Measurements from ENCODE around the gene FAM43B.

Gene FAM43B

DNA sequence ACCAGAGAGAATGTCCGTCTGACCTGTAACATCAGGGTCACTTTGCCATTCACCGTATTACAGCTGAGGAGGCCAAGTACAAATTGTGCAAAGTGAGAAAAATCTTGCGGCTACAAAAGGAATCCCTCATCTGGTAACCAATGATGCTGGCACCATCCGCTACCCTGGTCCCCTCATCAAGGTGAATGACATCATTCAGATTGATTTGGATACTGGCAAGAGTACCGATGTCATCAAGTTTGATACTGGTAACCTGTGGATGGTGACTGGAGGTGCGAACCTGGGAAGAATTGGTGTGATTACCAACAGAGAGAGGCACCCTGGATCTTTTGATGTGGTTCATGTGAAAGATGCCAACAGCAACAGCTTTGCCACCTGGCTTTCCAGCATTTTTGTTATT, 26.1 kb upstream of the FAM43B start:
- Histone ChIP-seq H3K79me2 (ENCODE audit: control insufficient read depth, insufficient read depth, low read length, poor library complexity) (no peaks in the 10 kb centered on the region), H3K79me1 (ENCODE audit: low read length) (no peaks in the 10 kb centered on the region), H2BK5ac (ENCODE audit: low read depth, low read length, poor library complexity) (no peak overlapping the region), H3K4ac (ENCODE audit: low read depth, low read length) (no peak overlapping the region), H3K36me3 (ENCODE audit: control insufficient read depth in 1 of 2, insufficient read depth in 2 of 2, low read length in 2 of 2) (no peaks in the 10 kb centered on the region), H3K14ac (ENCODE audit: low read length) (no peak overlapping the region), H3K4me2 (ENCODE audit: low read length) (no peak overlapping the region), H2BK120ac (ENCODE audit: insufficient read depth, low read length, poor library complexity) (no peak overlapping the region), H4K8ac (ENCODE audit: low read depth, low read length) (no peak overlapping the region), H3K27ac (ENCODE audit: low read depth, low read length) (no peak overlapping the region), H2AFZ (ENCODE audit: insufficient read depth, low read length, poor library complexity) (no peak overlapping the region), H2AK5ac (ENCODE audit: low read length) (no peak overlapping the region), H3K18ac (ENCODE audit: low read length) (no peak overlapping the region), H2BK12ac (ENCODE audit: low read length) (no peak overlapping the region), H3K9ac (ENCODE audit: low read length) (no peak overlapping the region), H4K91ac (ENCODE audit: low read depth, low read length) (no peak overlapping the region), H3K4me3 (ENCODE audit: low read depth, low read length) (no peak overlapping the region), H4K12ac (ENCODE audit: low read depth, low read length) (no peak overlapping the region), H3K23ac (ENCODE audit: low read length) (no peak overlapping the region), H3K9me3 (ENCODE audit: insufficient read depth, low read depth, low read length) (no peaks in the 10 kb centered on the region), H3K4me1 (ENCODE audit: control insufficient read depth in 1 of 2, insufficient read depth in 2 of 2, low read length in 2 of 2) (no peaks in the 10 kb centered on the region), H3K27me3 (ENCODE audit: insufficient read depth, low read length) (no peaks in the 10 kb centered on the region)
- DNase-seq = no peak
- WGBS (ENCODE audit: extremely low coverage, insufficient coverage, insufficient read length) = no CpG with 5 or more reads among the region's 6 CpGs

DNA sequence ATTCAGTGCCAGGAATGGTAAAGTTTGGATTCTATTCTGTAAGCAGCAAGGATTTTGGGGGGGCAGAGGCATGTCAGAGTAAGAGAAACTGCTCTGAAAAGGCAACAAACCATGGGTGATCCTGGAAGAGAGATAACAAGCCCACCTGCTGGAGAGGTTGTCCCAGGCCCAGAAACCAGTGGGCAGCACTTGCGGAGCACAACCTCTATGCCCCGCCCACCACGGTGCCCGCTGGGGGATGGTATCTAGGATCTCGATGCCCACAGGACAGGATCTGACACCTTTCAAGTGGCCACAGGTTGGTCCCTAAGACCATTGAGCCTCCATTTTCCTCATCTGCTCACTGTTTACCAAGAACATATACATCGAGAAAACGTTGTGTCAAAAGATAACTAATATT, 24.2 kb upstream of the FAM43B start:
- Histone ChIP-seq H3K36me3 (ENCODE audit: control insufficient read depth in 1 of 2, insufficient read depth in 2 of 2, low read length in 2 of 2) (no peaks in the 10 kb centered on the region), H4K12ac (ENCODE audit: low read depth, low read length) (no peak overlapping the region), H2AK5ac (ENCODE audit: low read length) (no peak overlapping the region), H2BK120ac (ENCODE audit: insufficient read depth, low read length, poor library complexity) (no peak overlapping the region), H3K4ac (ENCODE audit: low read depth, low read length) (no peak overlapping the region), H3K9me3 (ENCODE audit: insufficient read depth, low read depth, low read length) (no peaks in the 10 kb centered on the region), H4K91ac (ENCODE audit: low read depth, low read length) (no peak overlapping the region), H3K27ac (ENCODE audit: low read depth, low read length) (no peak overlapping the region), H3K18ac (ENCODE audit: low read length) (no peak overlapping the region), H3K79me2 (ENCODE audit: control insufficient read depth, insufficient read depth, low read length, poor library complexity) (no peaks in the 10 kb centered on the region), H3K27me3 (ENCODE audit: insufficient read depth, low read length) (no peaks in the 10 kb centered on the region), H3K14ac (ENCODE audit: low read length) (no peak overlapping the region), H3K79me1 (ENCODE audit: low read length) (no peaks in the 10 kb centered on the region), H2AFZ (ENCODE audit: insufficient read depth, low read length, poor library complexity) (no peak overlapping the region), H2BK12ac (ENCODE audit: low read length) (no peak overlapping the region), H3K23ac (ENCODE audit: low read length) (no peak overlapping the region), H3K4me1 (ENCODE audit: control insufficient read depth in 1 of 2, insufficient read depth in 2 of 2, low read length in 2 of 2) (no peaks in the 10 kb centered on the region), H4K8ac (ENCODE audit: low read depth, low read length) (no peak overlapping the region), H2BK5ac (ENCODE audit: low read depth, low read length, poor library complexity) (no peak overlapping the region), H3K4me2 (ENCODE audit: low read length) (no peak overlapping the region), H3K9ac (ENCODE audit: low read length) (no peak overlapping the region), H3K4me3 (ENCODE audit: low read depth, low read length) (no peak overlapping the region)
- WGBS (ENCODE audit: extremely low coverage, insufficient coverage, insufficient read length) = no CpG with 5 or more reads among the region's 7 CpGs
- DNase-seq = no peak

DNA sequence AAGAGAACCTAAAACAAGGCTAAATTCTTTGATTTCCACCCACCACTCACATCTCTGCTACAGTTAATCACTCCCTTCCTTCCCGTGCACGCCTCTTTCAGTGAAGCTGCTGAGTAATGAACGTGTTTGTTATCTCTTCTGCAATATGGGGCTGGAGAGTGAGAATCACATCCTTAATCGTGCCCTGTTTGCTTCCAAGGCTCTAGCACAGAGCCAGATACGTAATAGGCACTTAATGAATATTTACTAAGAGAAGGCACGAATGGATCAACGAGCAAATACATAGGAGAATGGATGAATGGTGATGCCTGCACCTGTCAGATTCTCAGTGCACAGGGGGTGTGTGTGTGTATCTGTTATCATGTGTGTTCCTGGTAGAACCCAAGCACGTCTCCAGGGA, 22.1 kb upstream of the FAM43B start:
- H3K9me3 ChIP-seq (ENCODE audit: insufficient read depth, low read depth, low read length) = no peaks in the 10 kb centered on the region
- H3K4ac ChIP-seq (ENCODE audit: low read depth, low read length) = no peak overlapping the region
- no peaks in the 10 kb centered on the region for H3K79me1 ChIP-seq (ENCODE audit: low read length)
- H2AFZ ChIP-seq (ENCODE audit: insufficient read depth, low read length, poor library complexity) = no peak overlapping the region
- no peaks in the 10 kb centered on the region for H3K27me3 ChIP-seq (ENCODE audit: insufficient read depth, low read length)
- H3K36me3 ChIP-seq (ENCODE audit: control insufficient read depth in 1 of 2, insufficient read depth in 2 of 2, low read length in 2 of 2) = no peaks in the 10 kb centered on the region
- no CpG with 5 or more reads among the region's 8 CpGs for WGBS (ENCODE audit: extremely low coverage, insufficient coverage, insufficient read length)
- H3K23ac ChIP-seq (ENCODE audit: low read length) = no peak overlapping the region
- H3K79me2 ChIP-seq (ENCODE audit: control insufficient read depth, insufficient read depth, low read length, poor library complexity) = no peaks in the 10 kb centered on the region
- no peak overlapping the region for H4K12ac ChIP-seq (ENCODE audit: low read depth, low read length)
- H4K91ac ChIP-seq (ENCODE audit: low read depth, low read length) = no peak overlapping the region
- DNase-seq = peak; percentile 39 to 60
- H2BK5ac ChIP-seq (ENCODE audit: low read depth, low read length, poor library complexity) = no peak overlapping the region
- H3K4me1 ChIP-seq (ENCODE audit: control insufficient read depth in 1 of 2, insufficient read depth in 2 of 2, low read length in 2 of 2) = no peaks in the 10 kb centered on the region
- no peak overlapping the region for H2BK12ac ChIP-seq (ENCODE audit: low read length)
- H3K4me3 ChIP-seq (ENCODE audit: low read depth, low read length) = no peak overlapping the region
- H2AK5ac ChIP-seq (ENCODE audit: low read length) = no peak overlapping the region
- H3K14ac ChIP-seq (ENCODE audit: low read length) = no peak overlapping the region
- H4K8ac ChIP-seq (ENCODE audit: low read depth, low read length) = no peak overlapping the region
- peak overlapping the region; percentile 37 for H3K9ac ChIP-seq (ENCODE audit: low read length)
- no peak overlapping the region for H2BK120ac ChIP-seq (ENCODE audit: insufficient read depth, low read length, poor library complexity)
- no peak overlapping the region for H3K18ac ChIP-seq (ENCODE audit: low read length)
- no peak overlapping the region for H3K27ac ChIP-seq (ENCODE audit: low read depth, low read length)
- no peak overlapping the region for H3K4me2 ChIP-seq (ENCODE audit: low read length)

DNA sequence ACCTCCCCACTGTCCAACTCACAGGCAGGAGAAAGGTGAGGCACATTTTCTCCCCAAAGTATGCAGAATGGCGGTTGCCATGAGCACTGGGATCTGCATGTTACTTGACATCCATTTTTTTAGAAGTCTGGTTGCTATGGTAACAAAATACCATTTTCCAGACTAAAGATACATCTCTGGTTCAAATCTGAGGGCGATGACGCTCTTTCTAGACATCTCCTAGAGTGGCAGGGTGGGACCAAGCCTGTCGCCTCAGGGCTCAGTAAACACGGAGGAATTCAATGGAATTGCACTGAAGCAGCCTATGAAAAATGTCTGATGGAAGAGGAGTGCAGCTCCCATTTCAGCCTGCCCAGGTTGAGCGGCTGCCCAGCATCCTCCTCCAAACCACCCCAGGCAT, 21.5 kb upstream of the FAM43B start:
- Histone ChIP-seq H2AK5ac (ENCODE audit: low read length) (no peak overlapping the region), H3K4me2 (ENCODE audit: low read length) (no peak overlapping the region), H3K79me1 (ENCODE audit: low read length) (no peaks in the 10 kb centered on the region), H4K12ac (ENCODE audit: low read depth, low read length) (no peak overlapping the region), H3K4me1 (ENCODE audit: control insufficient read depth in 1 of 2, insufficient read depth in 2 of 2, low read length in 2 of 2) (no peaks in the 10 kb centered on the region), H3K4me3 (ENCODE audit: low read depth, low read length) (no peak overlapping the region), H3K14ac (ENCODE audit: low read length) (no peak overlapping the region), H4K91ac (ENCODE audit: low read depth, low read length) (no peak overlapping the region), H3K27ac (ENCODE audit: low read depth, low read length) (no peak overlapping the region), H2BK12ac (ENCODE audit: low read length) (no peak overlapping the region), H3K18ac (ENCODE audit: low read length) (no peak overlapping the region), H2AFZ (ENCODE audit: insufficient read depth, low read length, poor library complexity) (no peak overlapping the region), H3K9me3 (ENCODE audit: insufficient read depth, low read depth, low read length) (no peaks in the 10 kb centered on the region), H3K23ac (ENCODE audit: low read length) (no peak overlapping the region), H3K4ac (ENCODE audit: low read depth, low read length) (no peak overlapping the region), H4K8ac (ENCODE audit: low read depth, low read length) (no peak overlapping the region), H3K79me2 (ENCODE audit: control insufficient read depth, insufficient read depth, low read length, poor library complexity) (no peaks in the 10 kb centered on the region), H3K27me3 (ENCODE audit: insufficient read depth, low read length) (no peaks in the 10 kb centered on the region), H2BK5ac (ENCODE audit: low read depth, low read length, poor library complexity) (no peak overlapping the region), H3K9ac (ENCODE audit: low read length) (no peak overlapping the region), H3K36me3 (ENCODE audit: control insufficient read depth in 1 of 2, insufficient read depth in 2 of 2, low read length in 2 of 2) (no peaks in the 10 kb centered on the region), H2BK120ac (ENCODE audit: insufficient read depth, low read length, poor library complexity) (no peak overlapping the region)
- WGBS (ENCODE audit: extremely low coverage, insufficient coverage, insufficient read length) = no CpG with 5 or more reads among the region's 6 CpGs
- DNase-seq = peak; percentile 97 to 100

All from trophoblast cell (in vitro differentiated cells and primary cell).